SK-N-SH (cell line): ENCODE results near the gene RAMP3. TPM values are rescaled to one million over a fixed set of nuclear protein-coding genes. Genes with fewer than 3 reads are reported as not detected.
"Not testable (repeated sequence)": the region's sequence is repeated elsewhere in the genome, so short reads cannot be mapped to it uniquely, and the experiment has no call there.

Experiments
- CTCF ChIA-PET: fragments of 300-600, 350-600 bp; formaldehyde crosslinking; extraction: SDS; loops from one replicate; lab custom pipeline; 2021; lab: Yijun Ruan, JAX
- POLR2A ChIA-PET: fragments of 350-600 bp; sonication (Branson Sonifier 250); formaldehyde crosslinking; extraction: SDS; loops from one replicate; lab custom pipeline; 2020; ENCODE audit warnings: antibody characterized with exemption, inconsistent platforms; lab: Yijun Ruan, JAX
- DNase-seq: peaks from one replicate; pipeline ENCODE4 v3.0.0; 2012
- H2AFZ ChIP-seq: fragments of 200-600 bp; sonication (generic); 2 replicates; pipeline ENCODE4 v1.8.1; 2016; ENCODE audit warnings: antibody characterized with exemption, mild to moderate bottlenecking, low read depth
- H3F3A ChIP-seq: fragments of 200-600 bp; sonication (generic); replicated peaks from 2 replicates; pipeline ENCODE3; 2016; ENCODE audit warnings: antibody characterized with exemption, mild to moderate bottlenecking; ENCODE audit not compliant: insufficient read depth
- H3K27ac ChIP-seq, 2 experiments: fragments of 200-500 bp in 1 of 2; fragments of 200-600 bp in 1 of 2; sonication (Bioruptor generic) in 1 of 2; sonication (generic), shearing (Covaris generic) in 1 of 2; 2 replicates each; pipeline versions ENCODE4 v1.5.1 to v1.6.1; 2014 to 2016; ENCODE audit warnings: low read depth in 2 of 2, inconsistent platforms in 1 of 2, low read length in 1 of 2, mild to moderate bottlenecking in 1 of 2, mixed read lengths in 1 of 2
- H3K27me3 ChIP-seq: fragments of 200-600 bp; sonication (generic), shearing (Covaris generic); 2 replicates; pipeline ENCODE4 v1.6.1; 2016; ENCODE audit warnings: mixed run types; ENCODE audit not compliant: insufficient read depth
- H3K36me3 ChIP-seq, 2 experiments: fragments of 200-500 bp in 1 of 2; fragments of 200-600 bp in 1 of 2; sonication (Bioruptor generic) in 1 of 2; sonication (generic) in 1 of 2; replicated peaks in 1 of 2; 2 replicates each; pipeline versions ENCODE3 to v1.5.1; 2014 to 2016; ENCODE audit warnings: low read length in 1 of 2, mild to moderate bottlenecking in 1 of 2; ENCODE audit not compliant: insufficient read depth in 2 of 2, control insufficient read depth in 1 of 2
- H3K4me1 ChIP-seq, 2 experiments: fragments of 200-500 bp in 1 of 2; fragments of 200-600 bp in 1 of 2; sonication (Bioruptor generic) in 1 of 2; sonication (generic), shearing (Covaris generic) in 1 of 2; 2 replicates each; pipeline versions ENCODE4 v1.5.1 to v1.6.1; 2014 to 2016; ENCODE audit warnings: low read depth in 1 of 2, low read length in 1 of 2, mixed run types in 1 of 2; ENCODE audit not compliant: insufficient read depth in 2 of 2, control insufficient read depth in 1 of 2
- H3K4me2 ChIP-seq: fragments of 200-600 bp; sonication (generic), shearing (Covaris generic); 2 replicates; pipeline ENCODE4 v1.6.1; 2017; ENCODE audit warnings: mixed run types
- H3K4me3 ChIP-seq, 2 experiments: fragments of 200-500 bp in 1 of 2; fragments of 200-600 bp in 1 of 2; sonication (Bioruptor generic) in 1 of 2; sonication (generic), shearing (Covaris generic) in 1 of 2; 2 replicates each; pipeline versions ENCODE4 v1.5.1 to v1.8.1; 2014 to 2016; ENCODE audit warnings: low read depth in 2 of 2, inconsistent platforms in 1 of 2, low read length in 1 of 2, mild to moderate bottlenecking in 1 of 2, mixed read lengths in 1 of 2, moderate library complexity in 1 of 2
- H3K79me2 ChIP-seq: fragments of 200-600 bp; sonication (generic); 2 replicates; pipeline ENCODE4 v1.8.1; 2017; ENCODE audit warnings: mild to moderate bottlenecking; ENCODE audit not compliant: insufficient read depth
- H3K9ac ChIP-seq: fragments of 200-600 bp; sonication (generic); 2 replicates; pipeline ENCODE4 v1.6.1; 2017; ENCODE audit warnings: mixed run types
- H3K9me2 ChIP-seq: fragments of 200-600 bp; sonication (generic); 2 replicates; pipeline ENCODE4 v1.6.1; 2017; ENCODE audit warnings: mixed run types
- H3K9me3 ChIP-seq: fragments of 200-600 bp; sonication (generic); 2 replicates; pipeline ENCODE4 v1.6.1; 2017; ENCODE audit warnings: mixed run types, mild to moderate bottlenecking, moderate library complexity
- H4K20me1 ChIP-seq: fragments of 200-600 bp; sonication (generic); 2 replicates; pipeline ENCODE4 v1.6.1; 2017; ENCODE audit warnings: mild to moderate bottlenecking, mixed run types; ENCODE audit not compliant: insufficient read depth
- CHD2 ChIP-seq: fragments of 150-350 bp; IDR thresholded peaks from 2 replicates; pipeline ENCODE4 v1.6.1; 2018; ENCODE audit warnings: low read length; ENCODE audit not compliant: partially characterized antibody
- GATA2 ChIP-seq: sonication (generic); formaldehyde crosslinking; IDR thresholded peaks from 2 replicates; pipeline ENCODE4 v1.5.0; 2020; ENCODE audit warnings: mild to moderate bottlenecking, missing genetic modification reagents
- MEF2A ChIP-seq: IDR thresholded peaks from 2 replicates; pipeline ENCODE4 v1.4.0; 2012; ENCODE audit warnings: low read depth, borderline replicate concordance
- MXI1 ChIP-seq: IDR thresholded peaks from 2 replicates; pipeline ENCODE4 v1.6.1; 2012; ENCODE audit warnings: mild to moderate bottlenecking, low read depth, low read length, improper control_type of control experiment
- POLR2AphosphoS5 ChIP-seq: IDR thresholded peaks from 2 replicates; pipeline ENCODE4 v1.6.1; 2012; ENCODE audit warnings: low read depth, low read length
- RFX5 ChIP-seq: IDR thresholded peaks from 2 replicates; pipeline ENCODE4 v1.6.1; 2012; ENCODE audit warnings: mild to moderate bottlenecking, improper control_type of control experiment, low read length
- SMC3 ChIP-seq: IDR thresholded peaks from 2 replicates; pipeline ENCODE4 v1.6.1; 2012; ENCODE audit warnings: low read depth, low read length, improper control_type of control experiment
- TCF12 ChIP-seq: IDR thresholded peaks from 2 replicates; pipeline ENCODE4 v1.4.0; 2012
- WGBS: methylation state at CpG from one replicate; pipeline ENCODE4 v1.1.6; 2017; ENCODE audit warnings: low lambda C conversion rate; 5-methylcytosine and 5-hydroxymethylcytosine counted together
- polyA plus RNA-seq, 3 experiments: library from polyadenylated mRNA; depleted of rRNA; stranded (reverse); fragments of >200 nt; gene quantifications; 2 replicates each; pipeline ENCODE4 v1.2.3, GENCODE V29; 2012
- TF ChIP-seq, protein P1 (sequence below): IDR thresholded peaks from 2 replicates; pipeline ENCODE4; 2012

RAMP3 gene
- polyA plus RNA-seq, 1 of the 3 experiments (the other 2 are of a cell fraction) = not detected

DNA sequence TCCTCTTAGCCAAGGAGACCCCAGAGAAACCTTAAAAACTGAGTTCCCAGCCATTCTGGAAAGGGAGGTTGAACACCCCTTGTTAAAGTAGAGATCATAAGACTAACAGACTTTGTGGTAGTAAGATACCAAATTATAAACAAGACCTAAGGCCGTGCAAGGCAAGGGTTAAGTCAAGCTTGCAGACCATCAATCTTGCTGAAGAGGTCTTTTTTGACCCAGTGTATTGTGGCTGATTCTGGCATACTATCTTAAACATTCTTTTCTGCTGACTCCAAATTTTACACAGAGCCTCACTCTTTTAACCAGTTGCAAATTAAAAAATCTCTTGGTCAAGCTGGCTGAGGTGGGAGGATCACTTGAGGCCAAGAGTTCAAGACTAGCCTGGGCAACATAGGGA, 44.9 kb upstream of the RAMP3 start (continued):
- TF ChIP-seq SMC3 = no peak

GRCh38 chr7:45114257-45114656, 43.3 kb upstream of the RAMP3 start:
- H3K27ac ChIP-seq, H3K4me1 ChIP-seq, H2AFZ ChIP-seq, H3K9me3 ChIP-seq, H4K20me1 ChIP-seq, H3K4me2 ChIP-seq, H3F3A ChIP-seq, H3K9ac ChIP-seq, H3K36me3 ChIP-seq, H3K9me2 ChIP-seq, H3K4me3 ChIP-seq, DNase-seq: not testable (repeated sequence)
- Histone ChIP-seq H3K79me2 (peaks cover 22% of the 10 kb centered on the region), H3K27me3 (peaks cover 18% of the 10 kb centered on the region; the same call in 1 of the 2 replicates)
- WGBS = 36% methylated on average over 1 of the region's 1 CpG
- CTCF ChIA-PET = interaction anchor here (1.2 to 14.6 kb wide), 6 partner anchors 21 to 257 kb away, joined by 3 to 149 read pairs (median 4); partner anchors contain the start of gene NACAD
- POLR2A ChIA-PET = interaction anchor here (1.0 kb wide), 1 partner anchor 25 kb away, joined by 3 read pairs; the partner anchor contains the start of gene NACAD

- no peaks in the 10 kb centered on the region for H3K9me3 ChIP-seq
- H3F3A ChIP-seq = peaks cover 4% of the 10 kb centered on the region
- H3K79me2 ChIP-seq = peaks cover 16% of the 10 kb centered on the region
- H4K20me1 ChIP-seq = no peaks in the 10 kb centered on the region
- no peak for DNase-seq
- H3K27ac ChIP-seq = no peak overlapping the region
- peaks cover 18% of the 10 kb centered on the region; the same call in 1 of the 2 replicates for H3K27me3 ChIP-seq
- H3K9me2 ChIP-seq = no peaks in the 10 kb centered on the region
- TF ChIP-seq CHD2 (no peak), TCF12 (no peak), RFX5 (no peak), MEF2A (no peak)
- TF ChIP-seq, protein P1, sequence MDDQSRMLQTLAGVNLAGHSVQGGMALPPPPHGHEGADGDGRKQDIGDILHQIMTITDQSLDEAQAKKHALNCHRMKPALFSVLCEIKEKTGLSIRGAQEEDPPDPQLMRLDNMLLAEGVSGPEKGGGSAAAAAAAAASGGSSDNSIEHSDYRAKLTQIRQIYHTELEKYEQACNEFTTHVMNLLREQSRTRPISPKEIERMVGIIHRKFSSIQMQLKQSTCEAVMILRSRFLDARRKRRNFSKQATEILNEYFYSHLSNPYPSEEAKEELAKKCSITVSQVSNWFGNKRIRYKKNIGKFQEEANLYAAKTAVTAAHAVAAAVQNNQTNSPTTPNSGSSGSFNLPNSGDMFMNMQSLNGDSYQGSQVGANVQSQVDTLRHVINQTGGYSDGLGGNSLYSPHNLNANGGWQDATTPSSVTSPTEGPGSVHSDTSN = no peak
- TF ChIP-seq, all 33 proteins: peak for 0
- Histone ChIP-seq H3K36me3 (no peaks in the 10 kb centered on the region), H3K4me1 (peaks cover 5 to 7% of the 10 kb centered on the region in 2 experiments; a peak in 2 of 4 replicates), H3K4me3 (no peak overlapping the region), H3K4me2 (no peak overlapping the region), H3K9ac (no peak overlapping the region), H2AFZ (no peak overlapping the region)
- POLR2A ChIA-PET = interaction anchor here (1.0 kb wide), 1 partner anchor 26 kb away, joined by 3 read pairs; the partner anchor contains the start of gene NACAD
- CTCF ChIA-PET = interaction anchor here (0.6 to 14.6 kb wide), 6 partner anchors 21 to 258 kb away, joined by 3 to 149 read pairs (median 3); partner anchors contain the start of gene NACAD
These were observed 42.7 kb upstream of the RAMP3 start for GRCh38 chr7:45114926-45115325.

DNA sequence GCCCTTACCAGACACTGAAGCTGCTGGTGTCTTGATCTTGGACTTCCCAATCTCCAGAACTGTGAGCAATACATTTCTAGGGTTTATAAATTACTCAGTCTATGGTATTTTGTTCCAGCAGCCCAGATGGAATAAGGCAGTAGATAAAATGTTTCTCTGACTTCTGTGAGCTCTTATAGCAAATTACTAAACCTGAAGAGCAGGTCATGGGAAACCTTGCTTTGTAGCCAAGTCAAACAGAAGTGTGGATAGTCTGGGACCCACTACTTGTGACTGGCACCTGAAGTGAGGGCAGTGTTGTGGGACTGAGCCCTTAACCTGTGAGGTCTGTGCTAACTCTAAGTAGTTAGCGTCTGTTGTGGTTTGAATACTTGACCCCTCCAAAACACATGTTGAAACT, 41.5 kb upstream of the RAMP3 start:
- Histone ChIP-seq H4K20me1 (no peaks in the 10 kb centered on the region), H3K27me3 (peaks cover 18% of the 10 kb centered on the region; the same call in 1 of the 2 replicates), H3K9ac (no peak overlapping the region), H3K4me3 (no peak overlapping the region), H2AFZ (no peak overlapping the region), H3K79me2 (peaks cover 5% of the 10 kb centered on the region), H3K27ac (no peak overlapping the region), H3K36me3 (no peaks in the 10 kb centered on the region), H3K9me3 (no peaks in the 10 kb centered on the region), H3K4me1 (peaks cover 4 to 5% of the 10 kb centered on the region in 2 experiments; a peak in 2 of 4 replicates), H3K4me2 (no peak overlapping the region), H3F3A (peaks cover 4% of the 10 kb centered on the region), H3K9me2 (no peaks in the 10 kb centered on the region)
- no peak for DNase-seq
- POLR2A ChIA-PET = no interaction called here
- TF ChIP-seq RFX5 = no peak
- TF ChIP-seq, protein P1 = no peak
- TF ChIP-seq MXI1 = no peak
- no peak for TF ChIP-seq GATA2 (CRISPR knock-in tag)
- TF ChIP-seq POLR2AphosphoS5 = no peak
- no peak for TF ChIP-seq MEF2A
- CTCF ChIA-PET = interaction anchor here (0.8 to 14.6 kb wide), 4 partner anchors 12 to 259 kb away, joined by 3 to 149 read pairs (median 4); no protein-coding TSS in a partner anchor
- 29% methylated on average over 1 of the region's 1 CpG for WGBS
